Medulla oblongata (tissue), 1 donor: Measurements from ENCODE around the gene NOL7.

Experiments used
- DNase-seq: peaks from one replicate; pipeline ENCODE4 v3.0.0-alpha.2; 2015; ENCODE audit errors: extremely low spot score

The NOL7 gene

GRCh38 chr6:13654496-13654895 lies 39.4 kb downstream of the NOL7 start:
- DNase-seq = no peak

- DNase-seq = no peak
Measured at GRCh38 chr6:13655700-13656099, 40.6 kb downstream of the NOL7 start.

GRCh38 chr6:13660273-13660672 lies 45.1 kb downstream of the NOL7 start:
- DNase-seq = no peak

- no peak for DNase-seq
Measured at GRCh38 chr6:13660893-13661292, 45.8 kb downstream of the NOL7 start.

- no peak for DNase-seq
Measured at GRCh38 chr6:13661647-13662046, 46.5 kb downstream of the NOL7 start.

GRCh38 chr6:13662651-13663334 lies 47.7 kb downstream of the NOL7 start:
- DNase-seq = no peak

GRCh38 chr6:13663986-13664385 lies 48.9 kb downstream of the NOL7 start:
- no peak for DNase-seq

- DNase-seq = no peak
Measured at GRCh38 chr6:13664703-13665352, 49.7 kb downstream of the NOL7 start.

- DNase-seq = no peak
Measured at GRCh38 chr6:13666194-13667105, 51.3 kb downstream of the NOL7 start.

- DNase-seq = no peak
Measured at GRCh38 chr6:13667655-13668054, 52.5 kb downstream of the NOL7 start.

- no peak for DNase-seq
Measured at GRCh38 chr6:13668291-13668928, 53.3 kb downstream of the NOL7 start.

GRCh38 chr6:13669476-13669875 lies 54.3 kb downstream of the NOL7 start:
- DNase-seq = no peak
